ENCODE measurements around the gene MMP23B. TPM values are rescaled to one million over a fixed set of nuclear protein-coding genes. Genes with fewer than 3 reads are reported as not detected.
"Not testable (repeated sequence)": the region's sequence is repeated elsewhere in the genome, so short reads cannot be mapped to it uniquely, and the experiment has no call there.

Gene MMP23B
- total RNA-seq, 2 donors from 2014 or later = 87.2 to 201 TPM

GRCh38 chr1:1671365-1672119, 39.6 kb downstream of the MMP23B start:
- no peak for ATAC-seq (ENCODE audit: insufficient number of reproducible peaks, low FRiP score, low read depth)
- H3K4me1 ChIP-seq (ENCODE audit: control insufficient read depth in 1 of 2, low read depth in 2 of 2) = no peaks in the 10 kb centered on the region
- no peak for DNase-seq (ENCODE audit: low spot score)

GRCh38 chr1:1672181-1672965, 40.4 kb downstream of the MMP23B start:
- H3K9me3 ChIP-seq = no peaks in the 10 kb centered on the region
- H3K27ac ChIP-seq = no peak overlapping the region
- peaks cover 35% of the 10 kb centered on the region for H3K36me3 ChIP-seq
- no peak for ATAC-seq (ENCODE audit: insufficient number of reproducible peaks, low FRiP score, low read depth)
- H3K27me3 ChIP-seq (replicated peaks; ENCODE audit: insufficient read depth) = no peaks in the 10 kb centered on the region
- TF ChIP-seq CTCF (IDR thresholded peaks at IDR 0.05) = no peak
- DNase-seq (ENCODE audit: low spot score) = no peak
- H3K4me3 ChIP-seq = no peak overlapping the region
- H3K4me1 ChIP-seq (ENCODE audit: control insufficient read depth in 1 of 2, low read depth in 2 of 2) = no peaks in the 10 kb centered on the region

More at GRCh38 chr1:1671365-1672119, 39.6 kb downstream of the MMP23B start:
- no peaks in the 10 kb centered on the region for H3K27me3 ChIP-seq (replicated peaks; ENCODE audit: insufficient read depth)
- peaks cover 37% of the 10 kb centered on the region for H3K36me3 ChIP-seq
- no peak overlapping the region for H3K4me3 ChIP-seq
- no peak overlapping the region for H3K27ac ChIP-seq
- no peak for TF ChIP-seq CTCF (IDR thresholded peaks at IDR 0.05)
- H3K9me3 ChIP-seq = no peaks in the 10 kb centered on the region

- DNase-seq (ENCODE audit: low spot score); H3K9me3 ChIP-seq; H3K27me3 ChIP-seq (replicated peaks; ENCODE audit: insufficient read depth); H3K4me3 ChIP-seq; ATAC-seq (ENCODE audit: insufficient number of reproducible peaks, low FRiP score, low read depth); H3K27ac ChIP-seq; H3K4me1 ChIP-seq (ENCODE audit: control insufficient read depth in 1 of 2, low read depth in 2 of 2): not testable (repeated sequence)
- peaks cover 30% of the 10 kb centered on the region for H3K36me3 ChIP-seq
Measured at GRCh38 chr1:1674806-1675205, 42.8 kb downstream of the MMP23B start.

GRCh38 chr1:1675218-1675617, 43.2 kb downstream of the MMP23B start:
- not testable (repeated sequence) for H3K9me3 ChIP-seq; DNase-seq (ENCODE audit: low spot score); ATAC-seq (ENCODE audit: insufficient number of reproducible peaks, low FRiP score, low read depth); H3K4me1 ChIP-seq (ENCODE audit: control insufficient read depth in 1 of 2, low read depth in 2 of 2); H3K4me3 ChIP-seq; H3K27ac ChIP-seq; H3K27me3 ChIP-seq (replicated peaks; ENCODE audit: insufficient read depth)
- peaks cover 27% of the 10 kb centered on the region for H3K36me3 ChIP-seq

GRCh38 chr1:1676087-1676486, 44.1 kb downstream of the MMP23B start:
- DNase-seq (ENCODE audit: low spot score); H3K4me3 ChIP-seq; H3K27ac ChIP-seq; ATAC-seq (ENCODE audit: insufficient number of reproducible peaks, low FRiP score, low read depth); H3K27me3 ChIP-seq (replicated peaks; ENCODE audit: insufficient read depth); H3K4me1 ChIP-seq (ENCODE audit: control insufficient read depth in 1 of 2, low read depth in 2 of 2); H3K9me3 ChIP-seq: not testable (repeated sequence)
- H3K36me3 ChIP-seq = peaks cover 19% of the 10 kb centered on the region

- no peak overlapping the region for H3K27ac ChIP-seq
- no peak overlapping the region for H3K4me3 ChIP-seq
- TF ChIP-seq CTCF (IDR thresholded peaks at IDR 0.05) = no peak
- no peaks in the 10 kb centered on the region for H3K27me3 ChIP-seq (replicated peaks; ENCODE audit: insufficient read depth)
- DNase-seq (ENCODE audit: low spot score) (no peak), ATAC-seq (ENCODE audit: insufficient number of reproducible peaks, low FRiP score, low read depth) (no peak)
- H3K4me1 ChIP-seq (ENCODE audit: control insufficient read depth in 1 of 2, low read depth in 2 of 2) = peaks cover 0 to 7% of the 10 kb centered on the region in 2 donors
- peaks cover 6% of the 10 kb centered on the region for H3K36me3 ChIP-seq
- no peaks in the 10 kb centered on the region for H3K9me3 ChIP-seq
Measured at GRCh38 chr1:1677718-1678580, 46.0 kb downstream of the MMP23B start.

All from thoracic aorta (tissue), 2 donors.